Stimulated activated CD8-positive, alpha-beta memory T cell treated with anti-CD3 and anti-CD28 coated beads, Interleukin-4, amount 100 ng/mL, for 4 hours (primary cell): Measurements from ENCODE around the gene NGEF.

ENCODE experiments used
- DNase-seq, 2 donors: peaks; one replicate each; pipeline ENCODE4 v3.0.0-alpha.2; 2020; ENCODE audit warnings: low read depth in 2 of 2, low spot score in 1 of 2

The NGEF gene

DNA sequence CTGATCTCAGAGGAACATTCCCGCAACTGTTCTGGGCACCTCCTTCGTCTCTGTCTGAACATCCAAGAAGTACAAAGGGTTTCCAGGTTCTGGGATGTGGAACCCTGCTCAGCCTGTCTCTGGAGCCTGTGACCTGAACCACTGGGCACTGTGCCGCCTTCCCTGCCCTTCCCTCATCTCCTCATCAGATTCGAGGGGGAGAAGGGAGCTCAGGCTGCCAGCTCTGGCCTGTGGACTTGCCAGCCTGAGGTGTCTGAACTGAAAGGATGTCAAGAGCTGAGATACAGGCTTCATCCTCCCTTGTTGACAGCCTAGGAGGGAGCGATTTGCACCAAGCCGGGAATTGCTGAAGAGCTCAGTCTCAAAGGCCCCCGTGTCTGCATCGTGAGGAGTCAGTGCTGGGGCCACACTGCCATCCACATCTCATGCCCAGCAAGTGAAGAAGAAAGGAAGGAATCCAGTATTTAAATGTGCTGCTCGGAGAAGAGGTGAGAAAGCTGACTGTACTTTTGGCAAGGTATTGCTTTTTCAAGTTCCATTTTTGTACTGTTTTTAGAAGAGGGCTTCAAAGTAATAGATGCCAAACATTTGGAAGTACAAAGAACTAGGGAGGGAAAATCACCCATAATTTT, 32.0 kb upstream of the NGEF start:
- no peak for DNase-seq

DNA sequence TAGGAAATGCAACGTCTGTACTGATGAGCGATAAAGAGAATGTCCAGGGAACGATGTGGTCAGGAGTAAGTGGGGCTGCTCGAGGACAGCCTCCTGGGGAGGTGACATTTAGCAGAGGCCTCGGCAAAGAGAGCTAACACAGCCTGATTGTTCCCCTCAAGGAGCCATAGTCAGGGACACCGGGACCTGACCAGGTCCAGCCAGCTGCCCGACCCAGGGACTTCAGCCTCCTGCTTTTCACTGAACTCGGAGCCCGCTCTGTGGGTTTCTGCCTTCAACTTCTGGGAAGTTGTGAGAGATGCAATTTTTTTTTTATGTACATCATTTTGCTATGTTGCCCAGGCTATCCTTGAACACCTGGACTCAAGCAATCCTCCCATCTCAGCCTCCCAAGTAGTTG, 29.5 kb upstream of the NGEF start:
- DNase-seq: no peak

DNA sequence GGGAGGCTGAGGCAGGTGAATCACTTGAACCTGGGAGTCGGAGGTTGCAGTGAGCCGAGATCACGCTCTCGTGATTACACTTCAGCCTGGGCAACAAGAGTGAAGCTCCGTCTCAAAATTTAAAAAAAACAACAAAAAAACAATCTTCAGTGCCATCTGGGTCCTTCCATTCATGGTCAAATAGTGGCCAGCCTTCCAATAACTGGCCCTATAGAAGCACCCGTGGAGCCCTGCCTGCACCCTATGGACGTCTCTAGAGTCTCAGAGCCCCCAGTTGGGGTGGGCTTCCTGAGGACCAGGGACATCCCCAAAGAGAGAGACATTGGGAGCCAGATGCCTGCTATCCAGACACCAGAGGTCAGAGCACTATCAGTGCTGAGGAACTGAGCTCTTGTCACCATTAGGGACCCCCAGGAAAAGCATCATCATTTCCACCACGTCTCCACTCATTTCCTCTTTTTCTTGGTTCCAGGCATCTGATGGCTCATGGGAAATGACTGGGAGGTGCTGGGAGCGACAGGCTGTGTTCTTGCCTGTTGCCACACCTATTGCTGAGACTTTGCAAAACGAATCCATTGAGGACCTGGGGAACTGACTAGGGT, 28.8 kb upstream of the NGEF start:
- no peak for DNase-seq

DNA sequence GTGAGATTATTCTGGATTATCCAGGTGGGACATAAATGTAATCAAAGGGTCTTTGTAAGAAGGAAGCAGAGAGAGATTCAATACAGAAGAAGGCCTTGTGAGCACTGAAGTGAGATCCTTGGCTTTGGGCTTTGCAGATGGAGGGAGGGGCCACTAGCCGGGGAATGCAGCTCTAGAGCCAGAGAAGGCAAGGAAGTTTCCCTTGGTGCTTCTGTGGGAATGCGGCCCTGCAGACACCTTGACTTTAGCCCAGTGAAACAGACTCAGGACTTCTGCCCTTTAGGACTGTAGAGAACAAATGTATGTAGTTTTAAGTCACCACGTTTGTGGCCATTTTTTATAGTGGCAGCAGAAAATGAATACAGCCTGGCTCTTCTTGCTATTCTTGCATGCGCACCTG, 27.5 kb upstream of the NGEF start:
- DNase-seq: no peak

DNA sequence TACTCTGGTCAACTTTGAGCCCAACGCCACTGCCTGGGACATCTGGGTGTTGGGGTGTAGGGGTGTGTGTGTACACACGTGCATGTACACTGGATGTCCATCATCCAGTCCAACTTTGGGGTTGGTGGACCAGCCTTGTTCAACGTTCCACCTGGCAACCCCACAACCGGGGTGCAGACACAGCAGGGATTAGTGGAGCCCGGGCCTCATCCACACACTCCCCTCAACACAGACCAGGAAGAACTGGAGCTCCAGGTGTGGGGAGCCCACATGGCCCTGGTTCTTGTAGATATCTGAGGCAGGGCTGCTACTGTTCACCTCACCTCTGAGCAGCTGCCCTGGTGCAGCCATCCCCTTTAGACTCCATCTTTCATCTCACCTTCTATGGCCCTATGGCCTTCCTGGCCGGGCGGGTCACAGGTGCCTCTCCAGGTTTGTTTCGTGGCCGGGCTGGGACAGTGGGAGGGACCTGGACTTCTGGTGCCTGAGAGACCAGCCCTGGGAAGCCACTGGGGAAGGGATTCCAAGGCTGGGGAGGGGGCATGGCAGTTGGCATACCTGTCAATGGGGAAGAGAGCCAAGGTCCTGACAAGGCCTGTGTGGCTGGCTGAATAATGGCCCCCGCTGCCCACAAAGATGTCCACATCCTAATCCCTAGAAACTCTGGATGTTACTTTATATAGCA, 26.9 kb upstream of the NGEF start:
- DNase-seq: no peak

DNA sequence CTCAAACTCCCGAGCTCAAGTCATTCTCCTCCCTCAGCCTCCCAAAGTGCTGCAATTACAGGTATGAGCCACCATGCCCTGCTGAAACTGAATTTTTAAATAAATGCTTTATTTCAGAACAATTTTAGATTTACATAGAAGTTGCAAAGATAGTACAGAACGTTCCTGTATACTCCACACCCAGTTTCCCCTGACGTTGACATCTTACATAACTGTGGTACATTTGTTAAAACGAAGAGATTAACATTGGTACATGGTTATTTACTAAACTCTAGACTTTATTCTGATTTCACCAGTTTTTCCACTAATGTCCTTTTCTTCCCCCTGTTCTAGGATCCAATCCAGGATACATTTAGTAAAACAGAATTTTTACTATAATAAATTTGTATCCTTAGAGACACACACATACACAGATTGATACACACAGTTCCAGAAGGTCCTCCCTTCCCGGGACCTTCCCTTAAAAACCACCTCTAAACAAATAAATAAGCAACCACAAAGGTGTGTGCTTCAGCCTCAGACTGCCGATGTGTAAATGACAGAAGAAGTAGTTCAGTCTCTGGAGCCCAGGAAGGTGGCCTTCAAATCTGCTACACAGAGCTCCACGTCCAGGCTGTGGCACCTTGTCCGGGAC, 26.3 kb upstream of the NGEF start:
- no peak for DNase-seq

DNA sequence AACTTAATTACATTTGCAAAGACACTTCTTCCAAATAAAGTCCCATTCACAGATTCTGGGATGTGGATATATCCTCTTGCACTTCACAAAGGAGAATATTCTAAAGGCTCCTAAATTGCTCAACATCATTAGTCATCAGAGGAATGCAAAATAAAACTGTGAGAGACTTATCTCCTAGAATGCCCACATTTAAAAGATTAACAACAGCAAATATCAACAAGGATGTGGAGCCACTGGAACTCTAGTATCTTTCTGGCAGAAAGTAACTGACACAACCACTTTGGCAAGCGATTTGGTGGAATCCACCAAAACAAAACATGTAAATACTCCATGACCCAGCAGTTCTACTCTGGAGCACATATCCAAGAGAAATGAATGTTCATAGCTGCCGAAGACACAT, 24.0 kb upstream of the NGEF start:
- DNase-seq: no peak

DNA sequence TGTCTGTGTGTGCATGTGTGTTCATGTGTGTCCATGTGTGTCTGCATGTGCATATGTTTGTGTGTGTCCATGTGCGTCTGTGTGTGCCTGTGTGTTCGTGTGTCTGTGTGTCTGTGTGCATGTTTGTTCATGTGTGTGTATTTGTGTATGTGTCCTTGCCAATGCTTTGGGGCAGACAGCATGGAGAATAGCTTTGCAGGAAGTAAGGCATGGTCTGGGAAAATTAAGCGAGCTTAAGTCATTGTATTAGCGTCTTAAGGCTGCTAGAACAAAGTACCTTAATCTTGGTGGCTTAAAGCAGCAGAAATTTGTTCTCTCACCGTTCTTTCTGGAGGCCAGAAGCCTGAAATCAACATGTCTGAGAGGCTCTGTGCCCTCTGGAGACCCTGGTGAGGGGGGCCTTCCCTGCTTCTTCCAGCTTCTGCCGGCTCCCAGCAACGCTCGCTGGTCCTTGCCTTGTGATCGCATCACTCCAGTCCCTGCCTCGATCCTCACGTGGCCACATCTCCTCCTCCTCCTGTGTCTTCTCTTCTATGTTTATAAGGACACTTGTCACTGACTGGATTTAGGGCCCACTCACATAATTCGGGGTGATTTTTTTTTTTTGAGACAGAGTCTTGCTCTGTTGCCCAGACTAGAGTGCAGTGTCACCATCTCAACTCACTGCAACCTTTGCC, 23.2 kb upstream of the NGEF start:
- no peak for DNase-seq

DNA sequence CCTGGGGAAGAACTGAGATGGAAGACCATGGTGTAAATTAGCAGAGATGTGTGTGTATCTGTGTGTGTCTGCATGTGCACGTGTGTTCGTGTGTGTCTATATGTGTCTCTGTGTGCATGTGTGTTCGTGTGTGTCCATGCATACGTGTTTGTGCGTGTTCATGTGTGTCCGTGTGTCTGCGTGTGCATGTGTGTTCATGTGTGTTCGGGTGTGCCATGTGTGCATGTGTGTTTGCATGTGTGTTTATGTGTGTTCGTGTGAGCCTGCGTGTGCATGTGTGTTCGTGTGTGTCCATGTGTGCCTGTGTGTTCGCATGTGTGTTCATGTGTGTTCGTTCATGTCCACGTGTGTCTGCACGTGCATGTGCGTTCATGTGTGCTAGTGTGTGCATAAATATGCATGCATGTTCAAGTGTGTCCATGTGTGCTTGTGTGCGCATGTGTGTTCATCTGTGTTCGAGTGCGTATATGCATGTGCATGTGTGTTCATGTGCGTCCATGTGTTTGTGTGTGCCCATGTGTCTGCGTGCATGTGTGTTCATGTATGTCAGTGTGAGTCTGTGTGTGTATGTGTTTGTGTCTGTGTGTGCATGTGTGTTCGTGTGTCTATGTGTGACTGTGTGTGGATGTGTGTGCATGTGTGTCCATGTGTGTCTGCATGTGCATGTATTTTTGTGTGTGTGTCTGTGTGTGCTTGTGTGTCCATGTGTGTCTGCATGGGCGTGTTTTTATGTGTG, 22.5 kb upstream of the NGEF start:
- DNase-seq: no peak

DNA sequence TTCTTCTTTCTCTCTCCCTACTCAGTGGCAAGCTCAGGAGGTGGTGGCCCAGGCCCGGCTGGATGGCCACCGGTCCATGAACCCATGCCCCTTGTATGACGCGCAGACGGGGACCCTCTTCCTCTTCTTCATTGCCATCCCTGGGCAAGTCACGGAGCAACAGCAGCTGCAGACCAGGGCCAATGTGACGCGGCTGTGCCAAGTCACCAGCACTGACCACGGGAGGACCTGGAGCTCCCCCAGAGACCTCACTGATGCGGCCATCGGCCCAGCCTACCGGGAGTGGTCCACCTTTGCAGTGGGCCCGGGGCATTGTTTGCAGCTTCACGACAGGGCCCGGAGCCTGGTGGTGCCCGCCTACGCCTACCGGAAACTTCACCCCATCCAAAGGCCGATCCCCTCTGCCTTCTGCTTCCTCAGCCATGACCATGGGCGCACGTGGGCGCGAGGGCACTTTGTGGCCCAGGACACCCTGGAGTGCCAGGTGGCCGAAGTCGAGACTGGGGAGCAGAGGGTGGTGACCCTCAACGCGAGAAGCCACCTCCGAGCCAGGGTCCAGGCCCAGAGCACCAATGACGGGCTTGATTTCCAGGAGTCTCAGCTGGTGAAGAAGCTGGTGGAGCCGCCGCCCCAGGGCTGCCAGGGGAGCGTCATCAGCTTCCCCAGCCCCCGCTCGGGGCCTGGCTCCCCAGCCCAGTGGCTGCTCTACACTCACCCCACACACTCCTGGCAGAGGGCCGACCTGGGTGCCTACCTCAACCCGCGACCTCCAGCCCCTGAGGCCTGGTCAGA, 21.2 kb upstream of the NGEF start:
- DNase-seq: no peak

DNA sequence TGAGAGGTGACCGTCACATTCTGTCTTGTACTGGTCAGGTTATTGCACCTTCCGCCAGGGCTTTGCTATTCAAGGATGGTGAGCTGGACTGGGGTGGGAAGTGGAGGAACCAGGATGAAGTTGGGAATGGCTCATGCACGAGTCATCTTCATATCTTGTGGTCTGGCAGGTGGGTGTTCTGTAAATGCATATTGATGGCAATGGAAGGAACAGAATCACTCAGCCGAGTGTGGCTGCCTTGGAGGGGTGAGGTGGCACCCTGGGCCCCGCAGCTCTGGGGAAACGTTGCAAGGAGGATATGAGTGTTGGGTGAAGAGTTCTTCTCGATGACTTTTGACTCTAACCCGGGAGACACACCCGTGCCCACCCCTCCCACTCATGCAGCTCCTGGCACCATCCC, 20.6 kb upstream of the NGEF start:
- DNase-seq: no peak

DNA sequence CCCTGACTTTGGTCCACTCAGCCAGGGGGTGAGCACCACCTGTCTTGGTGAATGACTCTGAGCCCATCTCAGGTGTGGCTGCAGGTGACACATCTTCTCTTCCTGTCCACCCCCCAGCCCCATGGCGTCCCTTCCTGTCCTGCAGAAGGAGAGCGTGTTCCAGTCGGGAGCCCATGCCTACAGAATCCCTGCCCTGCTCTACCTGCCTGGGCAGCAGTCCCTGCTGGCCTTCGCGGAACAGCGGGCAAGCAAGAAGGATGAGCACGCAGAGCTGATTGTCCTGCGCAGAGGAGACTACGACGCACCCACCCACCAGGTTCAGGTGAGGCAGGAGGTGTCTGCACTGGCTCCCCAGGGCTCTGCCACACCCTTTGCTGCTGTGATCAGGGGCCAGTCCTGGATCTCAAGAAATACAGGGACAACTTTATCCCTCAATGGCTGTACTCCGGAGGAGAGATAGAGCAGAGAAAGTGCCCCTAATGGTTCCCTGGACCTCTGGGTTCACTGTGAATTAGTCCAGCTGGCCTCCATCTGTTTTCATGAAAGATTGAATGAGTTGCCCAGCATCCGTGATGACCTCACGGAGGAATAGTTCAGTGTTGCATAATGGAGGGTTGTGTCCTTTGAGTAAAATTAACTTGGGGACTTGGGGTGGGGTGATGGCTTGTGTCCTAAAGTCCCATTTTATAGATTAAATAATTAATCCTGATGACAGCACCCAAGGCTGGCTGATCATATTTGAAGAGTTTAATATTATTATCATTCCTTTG, 19.7 kb upstream of the NGEF start, which contains the start of gene NEU2:
TSS of gene NEU2 (plus strand) at position 122 of the 770 bp plus-strand sequence. CDS start at position 122, 0 bp downstream.
- no peak for DNase-seq

DNA sequence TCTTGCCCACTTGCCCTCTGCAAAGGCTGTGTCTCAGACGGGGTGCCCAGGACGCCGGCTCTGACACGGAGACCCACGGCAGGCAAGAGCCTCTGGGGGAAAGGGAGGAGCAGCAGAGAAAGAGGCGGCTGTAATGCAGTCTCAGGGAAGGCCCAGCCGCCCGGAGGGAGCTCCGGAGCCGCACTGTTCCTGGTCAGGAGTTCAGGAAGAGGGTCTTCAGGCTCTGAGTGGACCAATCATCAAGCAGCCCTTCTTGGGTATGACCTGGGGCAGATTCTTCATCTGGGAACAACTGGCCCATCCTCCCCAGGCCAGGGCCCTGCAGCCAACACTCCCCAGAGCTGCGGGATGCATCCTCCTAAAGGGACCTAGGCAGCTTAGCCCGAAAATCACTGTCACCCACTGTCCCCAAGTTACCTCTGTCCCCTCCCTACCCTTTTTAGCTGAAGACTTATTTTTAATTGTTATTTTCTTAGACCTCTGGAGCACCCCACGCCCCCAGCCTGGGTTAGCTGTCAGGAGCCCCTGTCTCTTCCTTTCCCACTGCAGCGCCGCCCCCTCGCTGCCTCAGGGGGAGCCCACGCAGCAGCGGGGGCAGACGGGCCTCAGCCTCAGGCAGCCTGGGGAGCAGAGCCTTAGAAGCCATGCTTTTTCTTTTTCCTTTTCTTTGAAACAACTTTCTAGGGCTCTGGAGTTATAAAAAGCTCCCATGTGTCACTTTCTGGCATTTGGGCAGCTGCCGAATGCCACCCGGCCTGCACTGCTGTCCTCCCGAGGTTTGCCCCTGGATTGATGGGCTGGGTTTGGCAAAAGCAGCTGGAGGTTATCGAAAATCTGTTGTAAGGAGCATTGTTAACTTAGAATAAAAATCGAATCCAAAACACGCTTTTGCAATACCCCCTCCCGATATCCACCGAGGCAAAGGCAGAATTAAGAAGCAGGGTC, 18.8 kb upstream of the NGEF start:
- no peak for DNase-seq

DNA sequence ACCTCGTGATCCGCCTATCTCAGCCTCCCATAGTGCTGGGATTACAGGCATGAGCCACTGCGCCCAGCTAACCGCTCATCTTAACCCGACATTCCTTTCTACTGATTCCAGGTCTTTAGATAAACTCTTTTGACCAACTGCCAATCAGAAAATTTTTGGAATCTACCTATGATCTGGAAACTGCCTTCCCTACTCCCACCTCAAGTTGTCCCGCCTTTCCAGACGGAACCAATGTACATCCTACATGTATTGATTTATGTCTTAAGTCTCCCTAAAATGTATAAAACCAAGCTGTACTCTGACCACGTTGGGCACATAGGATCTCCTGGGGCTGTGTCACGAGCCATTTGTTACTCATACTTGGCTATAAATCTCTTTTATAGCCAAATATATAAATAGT, 16.3 kb upstream of the NGEF start:
- DNase-seq: no peak

DNA sequence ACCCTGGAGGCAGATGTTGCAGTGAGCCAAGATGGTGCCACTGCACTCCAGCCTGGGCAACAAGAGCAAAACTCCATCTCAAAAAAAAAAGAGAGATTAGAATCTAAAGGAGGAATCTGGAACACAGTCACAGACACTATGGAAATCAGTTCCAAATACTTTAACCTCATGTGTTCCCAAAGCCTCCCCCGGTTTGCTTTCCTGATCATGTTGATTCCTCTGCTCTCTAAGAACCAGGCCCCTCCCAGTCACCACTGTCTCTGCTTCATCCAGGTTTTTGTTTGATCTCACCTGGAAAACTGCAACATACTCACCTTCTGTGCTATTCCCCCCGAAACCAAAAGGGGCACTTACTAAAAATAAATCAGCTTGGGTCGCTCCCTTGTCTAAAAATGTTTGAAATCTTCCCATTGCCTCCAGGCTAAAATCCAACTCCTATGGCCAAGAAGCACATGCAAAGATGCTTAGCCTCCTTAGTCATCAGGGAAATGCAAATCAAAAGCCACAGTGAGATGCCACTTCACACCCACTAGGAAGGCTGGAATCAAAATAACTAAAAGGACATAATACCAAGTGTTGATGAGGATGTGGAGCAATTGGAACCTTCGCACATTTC, 13.2 kb upstream of the NGEF start:
- DNase-seq: no peak

DNA sequence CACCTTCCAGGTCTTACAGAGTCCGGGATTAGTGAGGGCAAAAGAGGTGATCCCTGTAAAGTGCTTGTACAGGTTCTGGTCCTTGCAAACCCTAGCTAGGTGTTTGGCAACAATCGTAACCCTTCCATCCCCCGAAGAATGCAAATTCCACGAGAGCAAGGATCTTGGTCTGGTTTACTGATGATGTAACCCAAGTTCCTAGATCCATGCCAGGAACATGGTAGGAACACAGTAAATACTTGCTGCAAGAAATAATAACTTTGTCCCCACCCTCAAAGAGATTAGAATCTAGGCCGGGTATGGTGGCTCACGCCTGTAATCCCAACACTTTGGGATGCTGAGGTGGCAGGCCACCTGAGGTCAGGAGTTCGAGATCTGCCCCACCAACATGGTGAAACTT, 12.7 kb upstream of the NGEF start:
- DNase-seq: no peak

DNA sequence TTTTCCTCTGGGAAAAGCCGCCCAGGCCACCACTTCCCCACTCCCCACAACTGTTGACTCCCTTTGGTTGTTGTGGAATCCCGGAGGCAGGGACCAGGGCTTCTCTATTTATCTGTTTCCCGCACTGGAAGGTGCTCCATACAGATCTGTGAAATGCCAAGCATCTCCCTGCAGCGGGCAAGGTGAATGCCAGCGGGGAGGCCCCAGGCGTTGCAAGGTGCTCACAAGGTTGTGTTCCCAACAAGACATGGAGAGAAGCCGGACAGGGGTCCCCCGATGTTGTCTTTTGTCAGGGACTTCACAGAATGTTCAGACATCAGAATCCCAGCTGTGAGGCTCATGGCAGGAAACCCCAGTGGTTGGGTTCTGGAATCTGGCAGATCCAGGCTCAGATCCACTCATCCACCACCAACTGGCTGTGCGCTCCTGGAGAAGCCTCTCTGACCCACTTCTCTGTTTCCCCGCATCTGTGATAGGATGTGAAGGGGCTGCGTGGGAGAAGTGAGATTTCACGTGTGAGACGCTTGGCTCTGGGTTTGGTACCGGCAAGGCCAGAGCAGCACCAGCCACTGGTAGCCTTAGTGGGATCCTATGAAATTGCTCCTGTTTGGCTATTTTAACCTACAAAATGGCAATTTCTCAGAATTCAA, 10.8 kb upstream of the NGEF start:
- no peak for DNase-seq
